ENCODE measurements around the gene SLCO2A1.

DNA sequence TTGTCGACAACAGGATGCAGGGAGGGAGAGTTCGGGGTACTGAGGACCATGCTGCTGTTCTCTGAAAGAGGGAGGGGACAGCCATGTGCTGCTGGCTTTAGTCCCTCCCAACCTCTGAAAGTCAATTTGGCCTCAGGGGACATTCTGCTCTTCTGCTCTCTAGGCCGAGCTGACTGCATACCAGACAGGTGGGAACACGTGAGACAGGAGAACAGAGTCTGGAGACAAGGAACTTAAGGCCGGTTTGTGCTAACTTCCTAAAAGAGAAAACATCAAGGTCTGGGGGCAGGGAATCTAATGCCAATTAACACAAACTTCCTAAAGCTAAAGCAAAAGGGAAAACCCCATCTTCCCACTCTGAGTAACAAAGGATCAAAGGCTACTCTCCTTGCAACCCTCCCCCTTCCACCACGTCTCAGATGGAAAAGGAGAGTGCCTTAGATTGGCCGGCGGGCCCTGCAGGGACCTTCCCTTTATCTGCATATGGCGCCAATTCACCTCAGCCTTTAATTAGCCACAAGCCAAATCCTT is 41.0 kb downstream of the SLCO2A1 start:
- TF ChIP-seq POLR2A (IDR thresholded peaks at IDR 0.05), result no peak
- TF ChIP-seq, protein P1, sequence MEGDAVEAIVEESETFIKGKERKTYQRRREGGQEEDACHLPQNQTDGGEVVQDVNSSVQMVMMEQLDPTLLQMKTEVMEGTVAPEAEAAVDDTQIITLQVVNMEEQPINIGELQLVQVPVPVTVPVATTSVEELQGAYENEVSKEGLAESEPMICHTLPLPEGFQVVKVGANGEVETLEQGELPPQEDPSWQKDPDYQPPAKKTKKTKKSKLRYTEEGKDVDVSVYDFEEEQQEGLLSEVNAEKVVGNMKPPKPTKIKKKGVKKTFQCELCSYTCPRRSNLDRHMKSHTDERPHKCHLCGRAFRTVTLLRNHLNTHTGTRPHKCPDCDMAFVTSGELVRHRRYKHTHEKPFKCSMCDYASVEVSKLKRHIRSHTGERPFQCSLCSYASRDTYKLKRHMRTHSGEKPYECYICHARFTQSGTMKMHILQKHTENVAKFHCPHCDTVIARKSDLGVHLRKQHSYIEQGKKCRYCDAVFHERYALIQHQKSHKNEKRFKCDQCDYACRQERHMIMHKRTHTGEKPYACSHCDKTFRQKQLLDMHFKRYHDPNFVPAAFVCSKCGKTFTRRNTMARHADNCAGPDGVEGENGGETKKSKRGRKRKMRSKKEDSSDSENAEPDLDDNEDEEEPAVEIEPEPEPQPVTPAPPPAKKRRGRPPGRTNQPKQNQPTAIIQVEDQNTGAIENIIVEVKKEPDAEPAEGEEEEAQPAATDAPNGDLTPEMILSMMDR (IDR thresholded peaks at IDR 0.05), result no peak

All from Peyer's patch (tissue), 4 donors.